Fibroblast of the conjunctiva (primary cell): ENCODE measurements around the gene MINDY4.
A peak's percentile ranks its signal among the peaks of the same experiment; 100 is the strongest.

Source experiments
- DNase-seq: peaks from one replicate; pipeline ENCODE4 v3.0.0-alpha.2; 2010; ENCODE audit warnings: low read depth

MINDY4 gene

DNA sequence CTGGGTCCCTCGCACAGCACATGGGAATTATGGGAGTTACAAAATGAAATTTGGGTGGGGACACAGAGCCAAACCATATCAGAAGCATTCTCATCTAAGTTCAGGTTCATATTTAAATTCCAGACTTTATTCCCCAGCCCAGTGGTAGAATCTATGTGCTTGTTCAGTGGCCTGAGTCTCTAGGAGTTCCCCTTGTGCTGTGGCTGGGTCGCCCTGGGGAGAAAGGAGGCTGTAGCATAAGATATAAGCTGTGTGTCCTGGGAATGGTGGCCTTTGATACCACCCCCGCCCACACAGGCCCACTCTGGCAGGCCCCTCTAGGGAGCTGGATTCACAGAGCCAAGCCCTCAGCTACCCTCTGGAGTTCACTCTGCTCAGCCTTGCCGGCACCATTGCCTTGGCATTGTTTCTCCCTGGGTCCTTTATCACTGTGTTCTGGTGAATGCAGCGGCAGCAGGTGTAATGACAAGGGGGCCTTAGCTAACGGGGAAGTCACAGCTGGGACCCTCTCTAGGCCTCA is 64.2 kb downstream of the MINDY4 start:
- DNase-seq, result no peak

DNA sequence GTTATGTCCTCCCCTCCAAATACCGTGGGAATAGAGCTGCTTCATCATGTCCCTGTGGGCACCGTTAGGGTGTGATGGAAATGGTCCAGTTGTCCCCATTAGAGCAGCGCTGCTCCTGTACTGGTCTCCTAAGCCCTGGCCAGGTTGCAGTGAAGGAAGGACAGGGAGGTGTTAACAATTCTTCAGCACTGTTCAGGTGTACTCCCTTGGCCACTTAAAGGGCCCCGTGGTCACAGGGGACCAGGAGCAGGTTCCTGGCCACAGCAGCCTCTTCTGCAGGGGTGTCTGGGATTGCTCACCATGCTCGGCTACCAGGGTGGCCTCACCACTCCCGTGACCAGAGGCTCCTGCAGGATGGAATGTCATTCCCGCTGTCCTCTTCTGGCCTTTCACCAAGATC is 65.8 kb downstream of the MINDY4 start:
- no peak for DNase-seq

DNA sequence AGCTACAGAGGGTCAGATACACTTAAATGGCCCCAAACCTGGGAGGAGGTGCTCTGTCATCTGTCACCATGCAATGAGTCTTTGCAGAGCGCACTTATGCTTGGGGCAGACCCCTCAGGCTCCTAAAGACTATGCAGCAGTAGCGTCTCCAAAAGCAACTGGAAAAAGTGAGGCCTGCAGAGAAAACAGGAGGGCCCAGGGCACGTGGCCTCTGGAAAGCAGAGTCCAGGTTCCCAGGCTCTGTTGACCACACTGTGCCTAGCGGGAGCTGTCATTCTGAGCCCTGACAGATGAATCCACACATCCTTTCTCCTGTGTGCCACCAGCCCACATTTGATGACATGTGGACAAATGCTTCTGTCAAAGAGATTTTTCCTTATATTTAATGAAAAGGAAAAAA is 66.4 kb downstream of the MINDY4 start:
- no peak for DNase-seq

DNA sequence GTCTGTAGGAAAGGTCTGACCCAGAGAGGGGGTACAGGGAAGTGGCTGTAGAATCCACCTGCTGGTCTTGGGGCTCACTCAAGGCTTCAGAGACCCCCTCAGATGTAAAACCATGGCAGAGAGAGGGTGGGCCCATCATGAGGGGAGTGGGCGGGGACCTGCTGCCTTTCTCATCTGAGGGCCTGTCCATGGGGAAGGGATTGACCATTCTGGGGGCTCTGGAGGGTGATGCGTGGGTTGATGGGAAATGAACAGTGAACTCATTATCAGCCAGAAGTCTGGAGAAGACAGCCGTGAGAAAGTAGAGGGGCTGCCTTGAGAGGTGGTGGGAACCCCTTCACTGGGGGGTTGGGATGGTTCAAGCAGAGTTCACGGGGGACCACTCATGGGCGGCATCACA is 66.8 kb downstream of the MINDY4 start:
- no peak for DNase-seq

DNA sequence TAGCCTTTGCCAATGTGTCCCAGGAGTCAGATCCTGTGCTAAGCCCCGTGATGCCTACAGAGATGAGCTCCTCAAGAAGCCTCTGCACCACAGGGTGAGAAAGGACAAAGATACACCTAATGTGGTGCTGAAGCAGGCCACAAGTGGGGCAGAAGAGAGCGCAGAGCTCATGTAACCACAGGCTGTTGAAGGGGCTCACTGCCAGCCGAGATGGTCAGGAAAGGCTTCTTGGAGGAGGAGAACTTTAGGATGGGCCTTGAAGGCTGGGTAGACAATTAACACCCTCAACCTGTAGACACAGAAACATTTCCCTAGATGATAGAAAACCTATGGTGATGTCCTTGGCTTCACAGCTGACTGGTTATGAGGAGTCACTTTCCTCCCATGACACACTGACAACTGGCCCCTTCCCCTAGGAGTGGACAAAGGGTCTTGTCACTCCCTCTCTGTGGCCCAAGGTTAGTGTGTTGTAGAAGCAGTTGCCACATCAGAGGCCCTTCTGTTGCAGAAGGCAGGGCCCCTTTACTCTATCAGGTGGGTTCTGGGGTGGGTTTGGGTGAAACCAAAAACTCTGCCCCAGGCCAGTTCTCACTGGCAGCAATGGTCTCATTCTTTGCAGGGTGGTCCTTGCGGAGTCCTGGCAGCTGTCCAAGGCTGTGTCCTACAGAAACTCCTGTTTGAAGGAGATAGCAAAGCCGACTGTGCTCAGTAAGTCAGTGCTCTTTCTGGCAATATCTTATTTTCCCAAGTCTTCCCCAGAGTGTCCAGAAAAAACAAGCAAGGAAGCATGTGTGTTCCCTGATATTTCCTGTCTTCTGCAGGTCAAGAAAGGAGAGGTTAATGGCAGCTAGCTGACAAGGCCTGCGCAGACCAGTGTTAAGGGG is 69.2 kb downstream of the MINDY4 start:
- DNase-seq, result no peak

DNA sequence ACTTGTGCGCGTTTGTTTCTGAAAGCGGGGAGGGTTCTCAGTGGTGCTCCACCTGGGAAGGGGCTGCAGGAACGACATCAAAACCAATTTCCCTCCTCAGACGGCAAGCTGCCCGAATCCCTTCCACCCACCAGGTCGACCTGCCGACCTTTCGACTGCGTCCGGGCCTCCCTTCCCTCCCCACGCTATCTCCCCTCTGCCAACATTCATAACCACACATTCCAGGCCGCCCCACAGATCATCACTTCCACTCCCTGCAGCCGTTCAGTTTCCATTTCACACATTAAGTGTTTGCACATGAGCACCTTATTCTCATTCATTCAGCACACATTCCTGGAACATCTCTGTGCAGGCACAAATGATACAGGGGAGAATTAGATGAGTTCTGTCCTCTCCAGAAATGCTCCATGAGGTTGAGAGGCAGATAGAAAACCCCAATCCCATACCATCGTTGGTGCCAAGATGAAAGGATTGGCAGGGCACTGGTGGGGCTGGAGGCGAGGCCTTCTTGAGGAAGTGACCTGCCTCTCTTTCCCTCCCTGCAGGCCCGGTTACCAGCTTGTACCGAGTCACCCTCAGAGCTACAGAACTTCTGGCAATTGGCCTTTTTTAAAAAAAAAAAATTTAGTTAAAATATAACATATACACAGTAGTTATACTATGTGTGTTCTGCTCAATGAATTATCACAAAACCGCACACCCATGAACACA is 70.0 kb downstream of the MINDY4 start:
- DNase-seq, result no peak

DNA sequence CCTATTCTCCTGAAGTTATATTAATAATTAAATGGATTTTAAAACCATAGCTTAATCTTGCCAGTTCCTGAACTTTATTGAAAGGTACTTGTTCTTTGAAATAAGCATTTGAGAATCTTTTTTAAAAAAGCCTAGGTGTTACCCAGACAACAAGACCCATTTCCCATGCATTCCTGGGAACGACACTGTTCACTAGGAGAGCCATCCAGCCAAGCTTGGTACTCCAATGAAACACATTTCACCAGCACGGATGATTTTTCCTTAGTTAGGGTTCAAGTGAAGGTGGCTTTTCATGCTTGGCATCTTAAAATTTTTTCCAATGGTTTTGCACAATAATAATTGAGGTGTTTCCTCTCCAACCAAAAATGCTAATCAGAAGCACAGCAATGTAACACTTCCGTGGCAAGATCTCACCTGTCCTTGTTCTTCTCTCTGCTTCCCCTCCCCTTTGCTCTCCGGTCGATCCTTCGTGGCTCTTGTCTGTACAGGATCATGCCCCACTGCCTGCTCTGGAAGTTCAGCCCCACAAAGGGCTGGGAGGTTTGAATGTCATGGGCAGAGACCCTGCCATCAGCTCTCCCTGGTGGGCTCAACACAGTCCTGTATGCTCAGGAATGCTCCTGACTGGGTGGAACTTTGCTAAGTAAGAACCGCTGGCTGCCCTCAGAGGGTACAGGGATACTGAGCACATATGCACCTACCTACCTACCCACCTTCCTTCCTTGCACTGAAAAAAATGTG is 70.8 kb downstream of the MINDY4 start:
- DNase-seq, result no peak

DNA sequence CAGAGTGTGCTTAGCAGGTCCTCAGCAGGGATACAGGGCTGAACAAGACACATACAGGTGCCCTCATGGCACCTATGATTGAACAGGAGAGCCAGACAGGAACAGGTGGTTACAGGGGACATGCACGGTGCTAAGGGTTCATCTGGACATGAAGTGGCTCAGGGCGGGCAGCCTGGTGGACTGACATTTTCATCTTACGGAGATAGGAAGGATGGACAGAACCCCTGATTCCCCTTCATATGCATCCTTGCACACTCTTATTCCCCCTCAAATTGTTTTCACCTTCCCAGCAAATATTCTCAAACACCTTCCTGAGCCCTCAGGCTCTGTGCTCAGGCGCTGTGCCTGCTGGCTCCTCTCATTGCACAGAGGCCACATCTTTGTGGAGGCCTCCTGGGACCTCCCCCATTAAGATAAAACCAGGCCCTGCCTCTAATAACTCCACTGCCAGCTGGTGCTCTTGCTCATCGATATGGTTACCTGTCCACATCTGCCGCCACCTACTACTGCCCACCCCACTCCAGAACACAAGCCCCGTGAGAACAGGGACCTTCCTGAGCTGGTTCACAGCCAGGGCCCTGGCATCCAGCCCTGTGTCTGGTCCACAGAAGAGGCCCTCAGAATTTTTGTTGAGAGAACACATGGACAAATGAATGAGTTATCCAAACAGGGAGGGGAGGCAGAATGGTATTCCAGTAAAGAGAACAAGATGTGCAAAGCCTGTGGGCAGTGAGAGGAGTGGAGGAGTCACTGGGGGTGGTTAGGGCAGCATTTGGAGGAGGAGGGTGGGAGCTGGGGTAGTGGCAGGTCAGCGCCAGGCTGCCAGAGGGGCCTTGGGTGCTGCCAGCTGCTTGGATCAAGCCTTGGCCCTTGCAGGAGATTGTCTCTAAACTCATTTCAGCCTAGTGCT is 71.6 kb downstream of the MINDY4 start:
- peak; percentile 34 for DNase-seq

DNA sequence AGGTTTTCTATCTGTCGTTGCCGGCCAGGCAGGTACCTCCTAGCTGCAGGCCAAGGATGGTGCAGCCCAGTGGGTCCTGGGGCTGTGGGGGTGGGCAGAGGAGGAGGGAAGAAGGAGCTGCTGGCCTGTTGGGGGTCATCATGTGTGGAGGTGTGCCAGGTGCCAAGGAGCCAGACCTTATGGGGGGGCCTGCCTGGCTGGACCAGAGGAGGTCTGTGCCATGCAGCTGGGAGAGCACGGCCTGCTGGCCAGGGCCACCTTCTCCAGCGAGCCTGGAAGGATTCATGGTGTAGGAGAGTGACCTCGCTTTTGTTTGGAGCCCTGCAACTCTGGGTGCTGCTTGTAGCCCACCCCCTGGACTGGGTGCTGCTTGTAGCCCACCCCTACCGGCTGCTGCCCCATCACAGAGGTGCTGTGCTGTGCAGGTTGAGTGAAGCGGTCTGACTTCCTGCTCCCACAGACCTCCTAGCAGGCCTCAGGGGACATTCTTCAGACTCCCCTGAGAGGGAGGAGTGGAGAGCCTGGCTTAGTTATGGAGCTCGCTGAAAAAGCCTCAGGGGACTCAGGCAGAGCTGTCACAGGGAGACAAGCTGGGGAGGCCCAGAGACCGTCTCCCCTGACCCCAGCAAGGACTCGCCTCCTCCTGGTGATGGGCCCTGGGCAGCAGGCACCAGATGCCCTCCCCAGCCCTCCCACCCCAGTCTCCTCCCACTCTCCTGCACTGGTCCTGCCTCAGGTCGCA is 72.7 kb downstream of the MINDY4 start:
- no peak for DNase-seq

DNA sequence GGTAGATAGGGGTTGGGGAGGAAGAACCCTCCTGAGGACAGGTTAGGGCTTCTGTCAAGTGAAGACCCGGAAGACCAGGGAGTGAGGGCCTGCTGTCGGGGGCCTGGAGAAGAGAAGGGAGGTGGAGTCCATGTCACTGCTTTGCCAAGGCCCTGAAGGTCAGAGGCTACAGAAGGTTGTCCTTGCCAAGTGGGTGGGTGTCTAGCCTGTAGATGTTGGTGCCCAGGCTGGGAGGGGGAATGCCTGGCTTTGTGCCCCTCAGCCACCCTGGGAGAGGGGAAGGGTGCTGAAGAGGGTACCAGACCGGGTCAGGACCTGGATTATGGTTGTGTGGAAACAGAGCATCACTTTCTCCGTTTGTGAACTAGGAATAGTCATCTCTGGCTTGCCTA is 73.3 kb downstream of the MINDY4 start:
- no peak for DNase-seq

DNA sequence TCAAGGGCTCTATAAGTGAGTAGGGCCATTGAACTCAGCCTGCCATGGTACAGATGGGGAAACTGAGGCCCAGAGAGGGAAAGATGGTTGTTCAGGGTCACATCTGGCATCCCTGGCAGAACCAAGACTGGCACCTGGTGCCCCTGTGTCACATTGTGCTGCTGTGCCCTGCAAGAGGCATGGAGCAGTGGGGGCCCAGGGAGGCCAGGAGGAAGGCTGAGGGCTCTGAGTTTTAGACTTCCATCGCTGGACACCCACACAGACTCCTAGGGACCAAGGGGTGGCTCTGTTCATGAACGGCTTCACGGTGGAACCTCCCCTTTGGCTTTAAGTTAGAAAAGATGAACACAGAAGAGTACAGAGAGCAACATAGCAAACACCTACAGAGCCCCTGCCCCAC is 73.7 kb downstream of the MINDY4 start:
- no peak for DNase-seq

DNA sequence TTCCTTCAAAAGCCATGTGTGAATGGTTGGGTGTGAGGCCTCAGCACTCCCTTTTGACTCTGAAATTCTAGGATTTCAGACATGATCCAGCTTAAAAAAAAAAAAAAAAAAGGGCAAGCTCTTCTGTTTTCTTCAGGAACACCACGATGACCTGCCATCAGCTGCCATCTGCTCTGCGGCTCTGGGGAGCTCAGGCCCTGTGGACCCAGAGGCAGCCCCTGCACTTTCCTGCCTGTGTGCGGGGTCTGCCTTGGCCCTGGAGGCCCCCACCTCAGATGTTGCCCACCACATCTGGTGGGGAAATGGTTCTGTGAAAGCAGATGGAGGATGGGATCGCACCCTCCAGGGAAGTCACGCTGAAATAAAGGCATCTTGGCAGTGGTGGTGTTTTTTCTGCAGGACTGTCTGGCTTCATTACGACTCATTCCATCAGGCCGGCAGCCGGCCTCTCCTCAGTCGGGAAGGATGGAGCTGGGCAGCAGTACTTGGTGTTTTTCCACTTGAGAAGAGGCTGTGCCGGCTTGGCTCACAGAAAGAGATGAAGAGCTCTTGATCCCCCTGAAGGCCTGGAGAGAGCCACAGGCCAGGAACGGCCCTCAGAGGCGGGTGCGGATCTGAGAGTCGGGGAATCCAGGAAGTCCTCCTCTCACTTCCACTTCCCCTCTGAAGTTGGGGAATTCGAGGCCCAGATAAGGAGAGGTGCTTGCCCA is 74.4 kb downstream of the MINDY4 start:
- no peak for DNase-seq

DNA sequence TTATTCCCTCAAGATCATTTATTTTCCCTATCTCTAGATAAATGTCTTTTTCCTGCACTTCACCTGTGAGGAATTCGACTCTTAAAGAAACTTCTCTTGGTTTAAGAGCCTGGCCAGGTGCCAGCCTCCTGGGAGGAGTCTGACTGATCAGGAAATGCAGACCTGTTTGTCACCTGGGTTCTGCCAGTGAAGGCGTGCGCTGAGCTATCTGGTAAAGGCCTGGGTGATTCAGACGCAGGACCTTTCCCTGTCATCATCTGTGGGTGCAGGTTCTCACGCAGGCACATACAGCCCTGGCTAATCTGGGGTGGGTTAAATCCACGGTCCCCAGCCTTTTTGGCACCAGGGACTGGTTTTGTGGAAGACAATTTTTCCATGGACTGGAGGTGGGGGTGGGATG is 75.2 kb downstream of the MINDY4 start:
- DNase-seq, result no peak

DNA sequence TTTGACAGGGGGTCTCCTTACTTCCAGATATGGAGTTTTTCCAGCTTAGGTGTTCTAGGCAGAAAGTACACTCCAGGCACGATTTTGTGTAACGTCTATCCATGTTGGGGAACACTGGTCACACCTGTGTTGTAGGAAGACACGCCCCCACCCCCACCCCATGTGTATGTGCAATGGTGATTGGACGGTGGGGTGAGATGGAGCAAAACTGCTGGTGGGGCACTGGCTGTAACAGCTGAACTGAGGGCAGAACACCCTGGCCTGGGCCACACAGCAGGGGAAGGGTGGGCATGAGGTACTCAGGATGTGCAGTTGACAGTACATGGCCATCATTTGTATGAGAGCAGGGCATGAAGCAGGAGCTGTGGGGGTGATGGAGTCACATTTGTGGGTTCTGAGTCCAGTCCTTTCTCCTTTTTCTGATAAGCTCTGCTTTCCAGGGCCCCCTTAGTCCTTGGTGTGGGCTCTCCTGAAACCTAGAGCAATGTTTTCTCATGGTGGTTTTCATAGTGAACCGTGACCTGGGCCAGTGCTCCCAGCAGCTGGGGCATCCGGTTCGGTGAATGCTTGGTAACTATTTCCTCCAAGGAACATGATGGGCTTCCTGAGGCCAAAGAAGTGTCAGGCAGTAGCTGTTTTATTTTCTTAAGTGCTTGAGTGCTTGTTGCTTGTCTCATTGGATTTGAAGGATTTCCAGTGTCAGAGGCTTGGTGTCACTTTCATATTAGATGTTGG is 77.1 kb downstream of the MINDY4 start:
- no peak for DNase-seq

DNA sequence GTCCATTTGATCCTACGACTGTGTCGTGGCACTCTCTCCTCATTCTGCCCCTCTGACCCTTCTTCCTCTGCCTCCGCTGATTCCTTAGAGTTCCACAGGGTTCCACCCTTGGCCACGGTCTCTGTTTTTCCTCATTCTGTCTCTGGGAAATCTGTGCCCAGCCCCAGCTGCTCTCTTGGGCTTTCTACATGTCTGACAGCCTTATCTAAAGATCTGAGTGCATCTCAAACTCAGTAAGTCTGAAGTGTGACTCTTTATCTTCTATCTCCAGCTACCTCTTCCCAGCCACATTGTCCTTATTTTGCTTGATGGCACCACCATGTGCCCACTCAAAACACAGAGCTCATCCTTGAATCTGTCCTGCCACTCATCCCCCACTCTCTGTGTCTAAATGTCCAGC is 78.3 kb downstream of the MINDY4 start:
- DNase-seq, result no peak

DNA sequence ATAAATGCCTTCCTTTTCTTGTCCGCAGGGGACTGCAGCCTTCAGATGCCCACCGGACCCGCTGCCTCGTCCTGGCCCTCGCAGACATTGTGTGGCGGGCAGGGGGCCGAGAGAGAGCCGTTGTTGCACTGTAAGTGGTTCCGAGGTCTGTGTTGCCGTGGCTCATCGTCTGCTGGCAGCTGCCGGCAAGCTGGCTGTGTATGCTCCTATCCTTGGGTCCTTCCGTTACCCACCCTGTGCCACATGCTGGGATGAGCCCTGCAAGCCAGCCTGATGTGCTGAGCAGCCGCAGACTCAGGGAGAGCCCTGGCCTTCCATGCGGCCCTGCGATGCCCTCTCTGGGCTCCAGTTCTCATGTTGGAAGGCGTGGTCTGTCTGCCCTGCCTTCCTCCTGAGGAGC is 79.2 kb downstream of the MINDY4 start:
- no peak for DNase-seq

DNA sequence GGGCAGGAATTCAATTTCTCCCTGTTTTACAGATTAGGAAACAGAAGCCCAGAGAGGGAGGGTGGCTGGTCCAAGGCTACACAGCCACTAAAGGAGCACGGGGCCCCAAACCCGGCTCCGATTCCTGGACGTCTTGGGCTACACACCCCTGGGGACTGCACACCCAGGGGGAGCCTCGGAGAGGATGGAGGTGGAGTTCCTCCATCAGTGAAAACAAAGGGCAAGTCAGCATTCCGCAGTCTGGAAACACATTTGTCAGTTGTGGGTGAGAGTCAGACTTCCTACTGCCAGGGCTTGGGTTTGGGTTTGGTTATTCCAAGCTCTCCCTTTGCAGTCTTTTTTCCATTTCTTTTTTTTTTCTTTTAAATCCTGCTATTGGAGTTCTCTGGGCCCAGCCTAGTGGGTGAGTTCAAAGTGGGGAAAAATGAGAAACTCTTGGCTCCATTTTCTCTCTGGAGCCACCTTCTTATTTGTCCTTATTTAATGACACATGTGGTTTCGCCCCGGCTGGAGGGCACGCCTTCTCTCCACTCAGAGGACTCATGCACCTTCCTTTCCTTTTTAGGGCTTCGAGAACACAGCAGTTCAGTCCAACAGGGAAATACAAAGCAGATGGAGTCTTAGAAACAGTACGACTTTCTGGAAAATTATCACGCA is 80.6 kb downstream of the MINDY4 start:
- peak; percentile 36 for DNase-seq

DNA sequence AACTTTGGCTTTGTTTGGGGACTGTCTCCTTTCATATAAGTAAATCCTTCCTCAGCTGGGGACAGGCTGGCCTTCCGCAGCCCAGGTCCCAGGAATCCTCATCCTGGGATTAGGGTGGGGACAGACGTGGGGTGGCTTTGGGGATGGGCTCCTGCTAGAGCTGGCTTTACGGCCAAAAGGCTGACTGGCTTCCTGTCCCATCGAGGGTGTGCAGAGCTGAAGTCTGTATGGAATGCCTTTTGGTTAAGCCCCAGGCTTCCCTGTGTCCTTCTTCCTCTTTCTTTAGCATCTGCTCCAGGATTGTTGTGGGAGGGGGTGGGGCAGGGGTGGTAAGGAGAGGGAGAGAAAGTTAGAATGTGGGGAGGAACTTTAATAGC is 81.1 kb downstream of the MINDY4 start:
- no peak for DNase-seq

DNA sequence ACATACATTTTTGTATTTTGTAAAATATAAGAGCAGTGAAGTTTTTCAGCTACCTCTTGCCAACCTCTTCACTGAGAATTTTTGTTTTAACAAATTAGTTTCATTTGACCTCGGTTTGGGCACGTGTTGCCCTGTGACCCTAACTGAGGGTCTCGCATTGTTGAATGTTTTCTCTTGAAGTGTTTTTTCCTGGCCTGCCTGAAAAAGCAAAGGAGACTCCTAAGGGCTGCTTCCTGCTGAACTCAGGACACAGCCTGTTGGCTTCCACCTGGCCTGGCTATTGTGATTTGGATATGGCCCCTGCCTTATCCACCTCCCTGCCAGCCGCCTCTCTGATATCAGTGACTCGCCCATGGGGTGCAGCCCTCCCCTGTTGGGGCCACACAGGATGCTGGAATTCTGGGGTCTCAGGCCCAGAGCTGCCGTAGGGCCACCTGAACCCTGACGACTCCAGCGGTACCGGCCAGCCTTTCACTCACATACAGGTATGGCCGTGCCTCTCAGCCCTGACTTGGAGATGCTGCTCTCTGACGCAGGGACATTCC is 81.6 kb downstream of the MINDY4 start:
- no peak for DNase-seq
